CD14-positive monocyte (primary cell): ENCODE measurements around the gene GABRR2. TPM values are rescaled to one million over a fixed set of nuclear protein-coding genes. Genes with fewer than 3 reads are reported as not detected.

Source experiments
- DNase-seq, 3 donors: peaks; one replicate each; pipeline ENCODE4 v3.0.0-alpha.2; 2011 to 2022
- H2AFZ ChIP-seq: 2 replicates; pipeline ENCODE4 v1.6.0; 2012; ENCODE audit warnings: mild to moderate bottlenecking, low read depth, low read length, inconsistent platforms; ENCODE audit not compliant: insufficient read depth, poor library complexity, severe bottlenecking
- H3K27ac ChIP-seq, 2 donors: 1 replicate in 1 of 2; 2 replicates in 1 of 2; pipeline ENCODE4 v1.5.1; 2012 to 2013; ENCODE audit warnings: low read length in 2 of 2, control low read depth in 1 of 2, inconsistent platforms in 1 of 2, low read depth in 1 of 2, mild to moderate bottlenecking in 1 of 2
- H3K27me3 ChIP-seq, 2 donors: one replicate each; pipeline versions ENCODE4 v1.6.0 to v1.6.1; 2011 to 2013; ENCODE audit warnings: low read length in 2 of 2; ENCODE audit not compliant: control insufficient read depth in 2 of 2, insufficient read depth in 2 of 2
- H3K36me3 ChIP-seq, 2 donors: replicated peaks in 1 of 2; 1 replicate in 1 of 2; 2 replicates in 1 of 2; pipeline versions ENCODE4 v1.5.1 to v1.6.1; 2012 to 2013; ENCODE audit warnings: low read length in 2 of 2, control low read depth in 1 of 2, inconsistent platforms in 1 of 2, mild to moderate bottlenecking in 1 of 2; ENCODE audit not compliant: insufficient read depth in 2 of 2, control insufficient read depth in 1 of 2
- H3K4me1 ChIP-seq, 2 donors: 1 replicate in 1 of 2; 2 replicates in 1 of 2; pipeline versions ENCODE4 v1.5.1 to v1.6.1; 2012 to 2013; ENCODE audit warnings: low read length in 2 of 2, control low read depth in 1 of 2, inconsistent platforms in 1 of 2, mild to moderate bottlenecking in 1 of 2, moderate library complexity in 1 of 2; ENCODE audit not compliant: insufficient read depth in 2 of 2, control insufficient read depth in 1 of 2
- H3K4me2 ChIP-seq: replicated peaks from 2 replicates; pipeline ENCODE3; 2012; ENCODE audit warnings: low read length, moderate library complexity, mild to moderate bottlenecking; ENCODE audit not compliant: poor library complexity, severe bottlenecking; ENCODE audit errors: extremely low read depth
- H3K4me3 ChIP-seq, 3 experiments: fragments of 200-600 bp in 1 of 3; sonication (generic) in 1 of 3; replicated peaks in 1 of 3; 1 replicate in 2 of 3; 2 replicates in 1 of 3; pipeline ENCODE4 v1.5.1; 2011 to 2013; ENCODE audit warnings: low read length in 3 of 3, mild to moderate bottlenecking in 3 of 3, control low read depth in 2 of 3, low read depth in 2 of 3, inconsistent platforms in 1 of 3, moderate library complexity in 1 of 3
- H3K79me2 ChIP-seq: 2 replicates; pipeline ENCODE4 v1.6.0; 2012; ENCODE audit warnings: mild to moderate bottlenecking, control low read depth, inconsistent platforms, low read length, moderate library complexity; ENCODE audit not compliant: insufficient read depth
- H3K9ac ChIP-seq: 2 replicates; pipeline ENCODE4 v1.6.0; 2017; ENCODE audit warnings: low read length, mild to moderate bottlenecking; ENCODE audit not compliant: insufficient read depth, poor library complexity, severe bottlenecking
- H3K9me3 ChIP-seq, 2 donors: replicated peaks in 1 of 2; 1 replicate in 1 of 2; 2 replicates in 1 of 2; pipeline versions ENCODE4 v1.5.1 to v1.6.1; 2012 to 2013; ENCODE audit warnings: low read length in 2 of 2, control low read depth in 1 of 2; ENCODE audit not compliant: control insufficient read depth in 1 of 2, insufficient read depth in 1 of 2
- H4K20me1 ChIP-seq: 2 replicates; pipeline ENCODE4 v1.6.0; 2012; ENCODE audit warnings: mild to moderate bottlenecking, low read length, control low read depth, moderate library complexity; ENCODE audit not compliant: insufficient read depth
- H3K27ac Mint-ChIP-seq, 7 donors: one replicate each; pipeline ENCODE4 v1.8.0; 2020; ENCODE audit warnings: mild to moderate bottlenecking in 7 of 7, mixed read lengths in 7 of 7, moderate library complexity in 6 of 7, inconsistent platforms in 2 of 7
- H3K27me3 Mint-ChIP-seq, 3 donors: one replicate each; pipeline ENCODE4 v1.8.0; 2021 to 2022; ENCODE audit warnings: low read depth in 3 of 3, mild to moderate bottlenecking in 3 of 3, mixed read lengths in 3 of 3, moderate library complexity in 3 of 3, inconsistent platforms in 1 of 3
- H3K36me3 Mint-ChIP-seq, 2 donors: one replicate each; pipeline ENCODE4 v1.8.0; 2020; ENCODE audit warnings: mixed read lengths in 2 of 2, inconsistent platforms in 1 of 2, mild to moderate bottlenecking in 1 of 2
- H3K4me1 Mint-ChIP-seq: one replicate; pipeline ENCODE4 v1.8.0; 2020; ENCODE audit warnings: mild to moderate bottlenecking, mixed read lengths
- H3K4me3 Mint-ChIP-seq, 2 donors: one replicate each; pipeline ENCODE4 v1.8.0; 2020; ENCODE audit warnings: mild to moderate bottlenecking in 2 of 2, mixed read lengths in 2 of 2, moderate library complexity in 1 of 2
- H3K9me3 Mint-ChIP-seq, 7 donors: one replicate each; pipeline ENCODE4 v1.8.0; 2020 to 2022; ENCODE audit warnings: mixed read lengths in 7 of 7, mild to moderate bottlenecking in 6 of 7, moderate library complexity in 6 of 7, inconsistent platforms in 2 of 7
- WGBS: methylation state at CpG from one replicate; pipeline ENCODE4 v1.1.5; 2013; ENCODE audit warnings: missing lambda C conversion rate; ENCODE audit not compliant: insufficient coverage; 5-methylcytosine and 5-hydroxymethylcytosine counted together
- intact Hi-C, 2 donors: fragments of 100-400 bp; cut with micrococcal nuclease; formaldehyde crosslinking; loops; one replicate each; pipeline versions ENCODE4 v1.15.0 to v1.15.1; 2023
- polyA plus RNA-seq, 3 donors: library from polyadenylated mRNA; depleted of rRNA in 1 of 3; unstranded in 2 of 3; stranded (reverse) in 1 of 3; fragments of 300-500 nt in 2 of 3; fragments of >200 nt in 1 of 3; fragmentation: Illumina TruSeq in 2 of 3; gene quantifications; 1 replicate in 2 of 3; 2 replicates in 1 of 3; pipeline ENCODE4 v1.2.3, GENCODE V29; 2012 to 2021
- TF ChIP-seq, protein P1 (sequence below): fragments of 200-600 bp; IDR thresholded peaks from one replicate; pipeline ENCODE4 v1.8.0; 2022; ENCODE audit warnings: antibody characterized with exemption, mild to moderate bottlenecking

The GABRR2 gene
- polyA plus RNA-seq, 3 donors = 3.7 TPM; not detected in 2

DNA sequence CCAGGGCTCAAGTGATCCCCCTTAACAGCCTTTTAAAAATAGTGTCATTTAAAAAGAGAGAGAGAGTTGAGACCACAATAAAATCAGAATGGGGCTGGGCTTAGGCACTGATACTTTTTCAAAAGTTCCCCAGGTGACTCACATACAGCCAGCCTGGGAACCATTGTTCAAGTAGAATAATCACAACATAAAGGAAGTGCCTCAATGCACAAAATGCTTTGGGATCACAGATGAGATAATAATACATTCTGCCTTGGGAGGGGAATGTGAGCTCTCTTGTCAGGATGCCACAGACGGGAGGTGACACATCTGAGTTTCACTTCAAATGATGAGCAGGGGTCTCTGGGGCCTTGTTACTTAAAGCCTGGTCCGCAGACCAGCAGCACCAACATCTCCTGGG lies 63.9 kb downstream of the GABRR2 start:
- Mint-ChIP-seq H3K4me3 (no peak overlapping the region), H3K4me1 (peaks cover 9% of the 10 kb centered on the region), H3K27me3 (no peaks in the 10 kb centered on the region), H3K36me3 (no peaks in the 10 kb centered on the region), H3K27ac (no peak overlapping the region), H3K9me3 (no peaks in the 10 kb centered on the region)
- Histone ChIP-seq H4K20me1 (no peaks in the 10 kb centered on the region), H3K79me2 (no peaks in the 10 kb centered on the region), H3K4me2 (no peak overlapping the region), H3K4me1 (peaks cover 0 to 5% of the 10 kb centered on the region in 2 donors), H3K9ac (no peak overlapping the region), H3K9me3 (no peaks in the 10 kb centered on the region), H2AFZ (no peak overlapping the region), H3K36me3 (no peaks in the 10 kb centered on the region), H3K27ac (no peak overlapping the region), H3K27me3 (no peaks in the 10 kb centered on the region), H3K4me3 (no peak overlapping the region)
- DNase-seq = no peak
- 71% methylated on average over 1 of the region's 2 CpGs for WGBS
- intact Hi-C loops = no loop called here
- TF ChIP-seq, protein P1, sequence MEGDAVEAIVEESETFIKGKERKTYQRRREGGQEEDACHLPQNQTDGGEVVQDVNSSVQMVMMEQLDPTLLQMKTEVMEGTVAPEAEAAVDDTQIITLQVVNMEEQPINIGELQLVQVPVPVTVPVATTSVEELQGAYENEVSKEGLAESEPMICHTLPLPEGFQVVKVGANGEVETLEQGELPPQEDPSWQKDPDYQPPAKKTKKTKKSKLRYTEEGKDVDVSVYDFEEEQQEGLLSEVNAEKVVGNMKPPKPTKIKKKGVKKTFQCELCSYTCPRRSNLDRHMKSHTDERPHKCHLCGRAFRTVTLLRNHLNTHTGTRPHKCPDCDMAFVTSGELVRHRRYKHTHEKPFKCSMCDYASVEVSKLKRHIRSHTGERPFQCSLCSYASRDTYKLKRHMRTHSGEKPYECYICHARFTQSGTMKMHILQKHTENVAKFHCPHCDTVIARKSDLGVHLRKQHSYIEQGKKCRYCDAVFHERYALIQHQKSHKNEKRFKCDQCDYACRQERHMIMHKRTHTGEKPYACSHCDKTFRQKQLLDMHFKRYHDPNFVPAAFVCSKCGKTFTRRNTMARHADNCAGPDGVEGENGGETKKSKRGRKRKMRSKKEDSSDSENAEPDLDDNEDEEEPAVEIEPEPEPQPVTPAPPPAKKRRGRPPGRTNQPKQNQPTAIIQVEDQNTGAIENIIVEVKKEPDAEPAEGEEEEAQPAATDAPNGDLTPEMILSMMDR = no peak

DNA sequence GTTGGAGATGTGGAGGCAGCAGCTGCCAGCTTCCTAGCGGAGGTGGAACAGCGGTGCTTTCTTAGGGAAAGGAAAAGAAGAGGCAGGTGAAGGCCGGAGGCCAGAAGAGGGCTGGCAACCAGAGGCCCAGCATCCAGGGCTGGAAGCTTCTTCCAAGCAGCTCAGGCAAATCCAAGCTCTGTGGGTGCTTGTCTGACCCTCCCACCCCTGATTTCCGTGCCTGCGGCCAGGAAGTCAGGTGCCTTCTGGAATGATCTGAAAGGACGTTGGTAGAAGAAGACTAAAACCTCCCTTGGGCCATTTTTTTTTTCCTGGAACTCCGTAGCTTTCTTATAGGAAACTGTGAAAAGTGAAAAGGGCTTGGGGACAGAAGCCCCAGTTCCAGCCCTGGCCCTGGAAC lies 64.9 kb downstream of the GABRR2 start:
- Mint-ChIP-seq H3K4me3 (no peak overlapping the region), H3K27ac (peak overlapping the region in 1 of 7 donors; percentile 4), H3K4me1 (peaks cover 9% of the 10 kb centered on the region), H3K27me3 (no peaks in the 10 kb centered on the region), H3K9me3 (no peaks in the 10 kb centered on the region), H3K36me3 (no peaks in the 10 kb centered on the region)
- H4K20me1 ChIP-seq = no peaks in the 10 kb centered on the region
- TF ChIP-seq, protein P1 = no peak
- no peak overlapping the region for H2AFZ ChIP-seq
- H3K27me3 ChIP-seq = no peaks in the 10 kb centered on the region
- DNase-seq = no peak
- WGBS = 100% methylated on average over 4 of the region's 7 CpGs
- H3K4me2 ChIP-seq = no peak overlapping the region
- no peaks in the 10 kb centered on the region for H3K9me3 ChIP-seq
- H3K4me3 ChIP-seq = no peak overlapping the region
- peaks cover 0 to 5% of the 10 kb centered on the region in 2 donors for H3K4me1 ChIP-seq
- H3K79me2 ChIP-seq = no peaks in the 10 kb centered on the region
- no peak overlapping the region for H3K27ac ChIP-seq
- H3K36me3 ChIP-seq = no peaks in the 10 kb centered on the region
- intact Hi-C loops = no loop called here
- no peak overlapping the region for H3K9ac ChIP-seq
